GM21786 (cell line): ENCODE measurements around the gene FOXD3.

Experiments
- ATAC-seq: cut with Tn5 transposase; IDR thresholded peaks from one replicate; pipeline ENCODE4 v1.9.1; 2021; ENCODE audit not compliant: unreplicated experiment

Gene FOXD3

GRCh38 chr1:63320022-63320721 is 2.2 kb upstream of the FOXD3 start:
- no peak for ATAC-seq

DNA sequence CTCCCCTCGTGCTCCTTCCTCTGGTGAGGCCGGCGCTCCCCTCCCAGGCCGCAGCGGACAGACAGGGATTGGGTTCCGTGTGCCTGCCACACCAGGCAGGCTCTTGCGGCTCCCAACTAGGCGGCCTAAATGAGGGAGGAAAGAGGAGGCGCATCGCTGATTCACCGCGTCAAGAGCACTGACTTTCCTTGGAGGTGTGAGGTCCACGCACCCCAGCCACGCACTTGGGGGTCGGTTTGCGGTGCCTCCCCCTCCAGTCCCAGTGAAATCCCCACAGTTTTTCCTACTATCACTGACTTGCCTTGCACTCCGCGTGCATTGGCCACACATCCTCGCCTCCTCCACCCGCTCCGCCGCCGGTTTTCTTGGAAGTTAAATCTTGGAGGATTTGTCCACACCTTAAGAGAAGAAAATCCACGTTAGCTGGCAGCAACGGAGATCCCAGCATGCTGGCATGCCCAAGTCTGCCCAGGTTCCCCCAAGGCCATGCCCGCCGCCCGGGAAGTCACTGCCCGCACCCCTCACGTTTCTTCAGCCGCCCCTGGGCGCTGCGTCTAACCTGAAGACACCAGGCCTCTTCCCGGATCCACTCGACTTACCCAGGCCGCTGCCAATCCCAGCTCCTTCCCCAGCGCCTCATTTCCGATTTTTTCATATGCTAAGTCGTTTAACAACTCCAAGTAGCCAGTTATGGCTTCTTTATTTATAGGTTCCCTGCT is 1.1 kb upstream of the FOXD3 start:
- ATAC-seq = no peak

- ATAC-seq = no peak
Observed at GRCh38 chr1:63321785-63322113, 618 bp upstream of the FOXD3 start.

DNA sequence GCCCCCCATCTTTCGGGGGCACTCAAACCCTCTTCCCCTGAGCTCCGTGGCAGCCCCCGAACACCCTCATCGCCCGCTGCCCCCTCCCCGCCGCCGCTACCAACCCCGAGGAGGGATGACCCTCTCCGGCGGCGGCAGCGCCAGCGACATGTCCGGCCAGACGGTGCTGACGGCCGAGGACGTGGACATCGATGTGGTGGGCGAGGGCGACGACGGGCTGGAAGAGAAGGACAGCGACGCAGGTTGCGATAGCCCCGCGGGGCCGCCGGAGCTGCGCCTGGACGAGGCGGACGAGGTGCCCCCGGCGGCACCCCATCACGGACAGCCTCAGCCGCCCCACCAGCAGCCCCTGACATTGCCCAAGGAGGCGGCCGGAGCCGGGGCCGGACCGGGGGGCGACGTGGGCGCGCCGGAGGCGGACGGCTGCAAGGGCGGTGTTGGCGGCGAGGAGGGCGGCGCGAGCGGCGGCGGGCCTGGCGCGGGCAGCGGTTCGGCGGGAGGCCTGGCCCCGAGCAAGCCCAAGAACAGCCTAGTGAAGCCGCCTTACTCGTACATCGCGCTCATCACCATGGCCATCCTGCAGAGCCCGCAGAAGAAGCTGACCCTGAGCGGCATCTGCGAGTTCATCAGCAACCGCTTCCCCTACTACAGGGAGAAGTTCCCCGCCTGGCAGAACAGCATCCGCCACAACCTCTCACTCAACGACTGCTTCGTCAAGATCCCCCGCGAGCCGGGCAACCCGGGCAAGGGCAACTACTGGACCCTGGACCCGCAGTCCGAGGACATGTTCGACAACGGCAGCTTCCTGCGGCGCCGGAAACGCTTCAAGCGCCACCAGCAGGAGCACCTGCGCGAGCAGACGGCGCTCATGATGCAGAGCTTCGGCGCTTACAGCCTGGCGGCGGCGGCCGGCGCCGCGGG is 837 bp downstream of the FOXD3 start:
- ATAC-seq = no peak

DNA sequence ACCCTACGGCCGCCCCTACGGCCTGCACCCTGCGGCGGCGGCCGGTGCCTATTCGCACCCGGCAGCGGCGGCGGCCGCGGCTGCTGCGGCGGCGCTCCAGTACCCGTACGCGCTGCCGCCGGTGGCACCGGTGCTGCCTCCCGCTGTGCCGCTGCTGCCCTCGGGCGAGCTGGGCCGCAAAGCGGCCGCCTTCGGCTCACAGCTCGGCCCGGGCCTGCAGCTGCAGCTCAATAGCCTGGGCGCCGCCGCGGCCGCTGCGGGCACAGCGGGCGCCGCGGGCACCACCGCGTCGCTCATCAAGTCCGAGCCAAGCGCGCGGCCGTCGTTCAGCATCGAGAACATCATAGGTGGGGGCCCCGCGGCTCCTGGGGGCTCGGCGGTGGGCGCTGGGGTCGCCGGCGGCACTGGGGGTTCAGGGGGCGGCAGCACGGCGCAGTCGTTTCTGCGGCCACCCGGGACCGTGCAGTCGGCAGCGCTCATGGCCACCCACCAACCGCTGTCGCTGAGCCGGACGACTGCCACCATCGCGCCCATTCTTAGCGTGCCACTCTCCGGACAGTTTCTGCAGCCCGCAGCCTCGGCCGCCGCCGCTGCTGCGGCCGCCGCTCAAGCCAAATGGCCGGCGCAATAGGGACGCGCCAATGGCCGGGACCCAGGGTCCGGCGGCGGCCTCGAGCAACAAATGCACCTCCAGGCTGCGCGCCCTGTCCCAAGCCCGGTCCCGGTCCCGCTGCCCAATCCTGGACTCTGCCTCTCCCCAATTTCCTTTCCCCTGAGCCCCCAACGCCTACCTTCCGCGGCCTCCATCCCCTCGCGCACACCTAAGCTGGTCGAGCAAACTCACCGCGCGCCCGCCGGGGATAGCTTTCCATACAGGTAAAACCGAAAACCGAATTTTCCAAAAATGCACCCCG is 1.8 kb downstream of the FOXD3 start:
- ATAC-seq = no peak

DNA sequence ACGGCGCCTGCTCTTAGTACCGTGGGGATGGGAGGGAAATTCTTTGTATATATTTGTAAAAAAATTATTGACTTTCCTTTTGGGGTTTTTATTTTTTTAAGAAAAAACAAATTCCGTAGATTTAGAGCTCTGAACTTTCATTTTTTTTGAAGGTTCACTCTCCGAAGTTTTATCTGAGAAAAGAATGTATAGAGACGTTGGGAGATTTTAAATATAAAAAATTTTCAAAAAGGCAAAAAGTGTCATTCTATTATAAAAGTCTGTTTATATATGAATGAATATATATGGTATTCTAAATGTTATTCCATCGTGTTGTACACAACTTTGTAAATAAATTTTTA is 2.4 kb downstream of the FOXD3 start:
- no peak for ATAC-seq

- no peak for ATAC-seq
Observed at GRCh38 chr1:63325279-63325985, 3.1 kb downstream of the FOXD3 start.

GRCh38 chr1:63326106-63326472 is 3.7 kb downstream of the FOXD3 start:
- ATAC-seq = no peak

DNA sequence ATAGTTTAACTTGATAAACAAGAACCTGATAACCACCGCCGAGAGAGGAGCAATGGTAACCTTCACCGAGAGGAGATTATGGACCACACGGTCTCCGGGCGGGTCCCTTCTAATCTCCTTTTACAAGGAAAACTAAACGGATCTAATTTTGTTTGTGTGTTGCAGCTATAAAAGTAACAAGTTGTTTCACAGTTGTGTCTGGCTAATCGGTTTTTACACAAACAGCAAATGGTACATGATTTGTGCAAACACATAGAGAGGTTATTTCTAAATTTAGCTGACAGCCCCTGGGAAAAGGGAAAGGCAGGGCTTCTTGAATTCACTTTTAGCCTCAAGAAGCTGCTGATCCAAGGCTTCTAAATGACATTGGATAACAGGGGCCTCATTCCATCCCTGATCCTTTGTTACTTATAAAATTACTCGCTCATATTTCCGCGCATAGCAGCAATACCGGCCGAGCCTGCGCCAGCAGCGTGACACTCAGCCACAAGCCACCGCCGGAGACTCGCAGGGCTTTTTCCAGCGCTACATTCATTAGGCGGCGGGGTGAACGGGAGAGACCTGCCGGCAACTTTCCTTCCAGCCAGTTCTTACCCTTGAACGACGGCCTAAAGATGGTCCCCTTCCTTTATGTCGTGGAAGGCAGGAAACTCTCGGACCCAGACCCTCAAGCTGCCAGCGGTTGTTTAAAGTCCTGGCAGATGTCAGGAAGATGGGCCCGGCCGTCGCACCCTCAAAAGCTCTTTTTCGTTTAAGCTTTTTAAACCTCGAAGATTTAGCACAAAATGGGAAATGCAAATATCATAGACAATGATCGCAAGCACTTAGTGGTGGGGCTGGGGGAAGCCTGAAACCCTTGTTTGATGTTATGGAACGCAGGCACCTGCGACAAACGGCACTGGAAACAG is 4.4 kb downstream of the FOXD3 start:
- ATAC-seq = no peak

- ATAC-seq = peak; percentile 63
Observed at GRCh38 chr1:63327417-63328054, 5.2 kb downstream of the FOXD3 start.

GRCh38 chr1:63328122-63328521 is 5.8 kb downstream of the FOXD3 start:
- ATAC-seq = no peak

- ATAC-seq = no peak
Observed at GRCh38 chr1:63328781-63329180, 6.4 kb downstream of the FOXD3 start.

DNA sequence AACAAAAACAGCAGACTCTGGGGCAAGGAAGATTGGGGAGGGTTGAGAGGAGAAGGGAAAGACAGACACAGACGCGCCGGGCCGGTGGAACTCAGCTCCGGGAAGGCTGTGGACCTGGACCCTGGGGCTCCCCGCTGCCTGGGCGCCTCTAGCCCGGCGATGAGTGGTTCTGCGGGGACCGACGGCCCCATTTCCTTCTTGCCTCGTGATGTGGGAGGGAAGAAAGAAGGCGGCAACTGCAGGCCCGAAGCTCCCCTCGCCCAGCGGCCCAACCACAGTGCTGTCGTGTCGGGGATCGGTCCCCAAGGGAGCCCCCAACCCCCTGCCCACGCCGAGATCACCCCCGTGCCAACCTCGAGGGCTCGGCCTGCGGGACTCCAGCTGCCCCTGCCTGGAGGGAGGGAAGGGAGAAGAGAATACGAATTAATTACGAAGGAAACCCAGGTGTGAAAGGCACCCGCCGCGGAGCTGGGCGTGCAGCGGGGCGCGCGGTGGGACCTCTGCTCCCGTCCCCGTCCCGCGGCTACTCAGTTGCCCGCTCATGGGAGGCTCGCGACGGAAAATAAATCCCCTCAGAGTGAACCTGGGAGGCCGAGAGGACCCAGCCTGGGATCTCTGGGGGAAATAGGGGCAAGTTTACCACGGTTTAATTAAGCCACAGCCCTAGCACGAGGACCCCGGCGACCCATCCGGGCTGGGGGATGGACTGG is 7.4 kb downstream of the FOXD3 start:
- ATAC-seq = no peak

- ATAC-seq = no peak
Observed at GRCh38 chr1:63330331-63330916, 8.1 kb downstream of the FOXD3 start.

DNA sequence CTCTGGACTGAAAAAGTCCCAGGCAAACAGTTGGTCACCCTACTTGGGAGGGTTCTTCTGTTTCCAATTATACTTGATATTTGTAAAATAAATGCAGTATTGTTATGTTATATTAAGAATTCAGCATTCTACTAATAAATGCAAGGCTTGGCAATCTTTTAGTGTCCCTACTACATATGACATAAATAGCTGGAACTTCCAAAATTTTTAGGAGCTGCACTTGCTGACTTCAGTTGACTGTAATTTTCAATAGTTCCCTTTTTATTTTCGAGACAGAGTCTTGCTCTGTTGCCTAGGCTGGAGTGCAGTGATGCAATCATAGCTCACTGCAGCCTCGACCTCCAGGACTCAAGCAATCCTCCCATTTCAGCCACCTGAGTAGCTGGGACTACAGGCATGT is 20.0 kb downstream of the FOXD3 start:
- ATAC-seq = no peak

DNA sequence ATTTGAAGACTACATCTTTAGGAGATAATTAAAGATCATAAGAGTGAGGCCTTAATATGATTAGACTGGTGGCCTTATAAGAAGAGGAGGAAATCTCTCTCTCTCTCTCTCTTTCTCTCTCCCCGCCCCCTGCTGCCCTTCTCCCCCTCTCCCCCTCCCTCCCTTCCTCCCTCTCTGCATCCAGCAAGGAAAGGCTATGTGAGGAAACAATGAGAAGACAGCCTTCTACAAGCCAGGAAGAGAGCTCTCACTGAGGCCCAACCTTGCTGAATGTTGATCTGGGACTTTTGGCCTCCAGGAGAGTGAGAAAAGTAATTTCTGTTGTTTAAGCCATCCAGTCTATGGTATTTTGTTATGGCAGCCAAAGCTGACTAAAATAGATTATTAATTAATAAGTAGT is 21.6 kb downstream of the FOXD3 start:
- ATAC-seq = no peak

DNA sequence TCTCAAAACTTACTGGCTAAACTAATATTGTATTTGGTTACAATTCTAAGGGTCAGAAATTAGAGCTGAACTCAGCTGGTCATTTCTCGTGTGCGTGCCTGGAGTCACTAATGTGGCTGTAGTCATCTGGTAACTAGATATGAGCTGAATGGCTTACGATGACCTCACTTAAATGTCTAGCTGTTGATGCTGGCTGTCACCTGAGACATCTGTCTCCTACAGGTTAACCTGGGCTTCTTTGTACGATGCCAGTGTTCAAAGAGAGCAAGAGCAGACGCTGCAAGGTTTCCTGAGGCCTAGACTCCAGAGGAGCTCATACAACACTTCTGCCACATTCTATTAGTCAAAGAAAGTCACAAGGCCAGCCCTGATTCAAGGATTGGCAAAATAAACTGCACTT is 28.0 kb downstream of the FOXD3 start:
- ATAC-seq = no peak

DNA sequence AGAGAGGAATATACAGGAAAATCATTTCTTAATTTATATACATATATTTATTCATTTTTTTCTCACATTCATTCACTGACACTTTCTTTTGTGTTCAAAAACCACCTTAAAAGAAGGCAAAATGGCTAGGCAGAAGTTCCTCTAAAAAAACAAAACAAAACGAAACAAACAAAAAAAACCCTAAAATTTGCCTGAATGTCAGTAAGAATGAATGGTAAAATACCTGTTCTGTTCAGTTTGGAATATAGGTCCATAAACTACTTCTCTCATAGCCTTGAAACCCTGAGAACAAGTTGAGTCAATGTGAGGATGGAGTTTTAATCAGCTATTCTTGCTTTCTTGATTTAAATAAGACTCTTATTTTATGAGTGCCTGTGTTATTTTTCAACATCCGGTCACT is 30.4 kb downstream of the FOXD3 start:
- ATAC-seq = no peak
